Naive thymus-derived CD8-positive, alpha-beta T cell (primary cell): ENCODE measurements around the gene AQR. TPM values are rescaled to one million over a fixed set of nuclear protein-coding genes. Genes with fewer than 3 reads are reported as not detected.
"Not testable (repeated sequence)": the region's sequence is repeated elsewhere in the genome, so short reads cannot be mapped to it uniquely, and the experiment has no call there.

ENCODE experiments used
- ATAC-seq, 2 donors: fragments of 150-1000 bp; cut with Tn5 transposase in 1 of 2; sonication (Bioruptor Pico), chemical (Tn5 transposase) in 1 of 2; 1 replicate in 1 of 2; 2 replicates in 1 of 2; pipeline ENCODE4 v1.10.0; 2021; ENCODE audit warnings: mild to moderate bottlenecking in 2 of 2, moderate library complexity in 2 of 2
- POLR2A ChIA-PET: fragments of 350-600 bp; sonication (Branson Sonifier 250); formaldehyde crosslinking; loops from one replicate; lab custom pipeline; 2021; ENCODE audit warnings: antibody characterized with exemption; lab: Charles Lee
- DNase-seq, 10 donors: peaks; one replicate each; pipeline versions ENCODE4 v3.0.0 to v3.0.0-alpha.2; 2020 to 2022
- H3K27ac Mint-ChIP-seq, 10 donors: one replicate each; pipeline ENCODE4 v1.8.0; 2020 to 2022; ENCODE audit warnings: mild to moderate bottlenecking in 10 of 10, mixed read lengths in 10 of 10, moderate library complexity in 4 of 10, inconsistent platforms in 1 of 10
- H3K27me3 Mint-ChIP-seq, 5 donors: one replicate each; pipeline ENCODE4 v1.8.0; 2021 to 2022; ENCODE audit warnings: mixed read lengths in 5 of 5
- H3K36me3 Mint-ChIP-seq, 3 donors: one replicate each; pipeline ENCODE4 v1.8.0; 2020 to 2022; ENCODE audit warnings: mixed read lengths in 3 of 3, mild to moderate bottlenecking in 2 of 3, inconsistent platforms in 1 of 3
- H3K4me1 Mint-ChIP-seq, 4 donors: one replicate each; pipeline ENCODE4 v1.8.0; 2021 to 2022; ENCODE audit warnings: mixed read lengths in 4 of 4
- H3K4me3 Mint-ChIP-seq, 10 donors: one replicate each; pipeline ENCODE4 v1.8.0; 2020 to 2022; ENCODE audit warnings: mild to moderate bottlenecking in 10 of 10, mixed read lengths in 10 of 10, moderate library complexity in 6 of 10, inconsistent platforms in 1 of 10
- H3K9me3 Mint-ChIP-seq, 9 donors: one replicate each; pipeline ENCODE4 v1.8.0; 2020 to 2022; ENCODE audit warnings: mixed read lengths in 9 of 9, mild to moderate bottlenecking in 3 of 9, inconsistent platforms in 1 of 9, moderate library complexity in 1 of 9
- polyA plus RNA-seq, 3 donors: library from polyadenylated mRNA; unstranded; fragments of 300-500 nt; fragmentation: Illumina TruSeq; gene quantifications; one replicate each; pipeline ENCODE4 v1.2.3, GENCODE V29; 2021
- total RNA-seq, 8 experiments: library from RNA in 2 of 8; stranded (reverse) in 2 of 8; gene quantifications; one replicate each; pipeline ENCODE4 v1.2.3 and lab custom pipeline; 2021 to 2026

AQR gene
- total and polyA plus RNA-seq, 5 experiments from 2014 or later: 10.3 to 50.7 (median 16.0) TPM

GRCh38 chr15:34807241-34807640, 162.3 kb downstream of the AQR start:
- H3K4me1 Mint-ChIP-seq, DNase-seq, H3K36me3 Mint-ChIP-seq, POLR2A ChIA-PET, H3K4me3 Mint-ChIP-seq, H3K27ac Mint-ChIP-seq, ATAC-seq: not testable (repeated sequence)
- peaks cover 10 to 55% (median 20%) of the 10 kb centered on the region in 5 donors for H3K27me3 Mint-ChIP-seq
- H3K9me3 Mint-ChIP-seq: peaks cover 0 to 16% (median 7%) of the 10 kb centered on the region in 9 donors

- H3K4me3 Mint-ChIP-seq: no peak overlapping the region
- peaks cover 0 to 16% (median 7%) of the 10 kb centered on the region in 9 donors for H3K9me3 Mint-ChIP-seq
- ATAC-seq (no peak), DNase-seq (no peak)
- H3K36me3 Mint-ChIP-seq: peaks cover 0 to 10% (median 2%) of the 10 kb centered on the region in 3 donors
- H3K27me3 Mint-ChIP-seq: peaks cover 9 to 48% (median 16%) of the 10 kb centered on the region in 5 donors
- POLR2A ChIA-PET: no interaction called here
- no peaks in the 10 kb centered on the region for H3K4me1 Mint-ChIP-seq
- no peak overlapping the region for H3K27ac Mint-ChIP-seq
Observed at GRCh38 chr15:34804776-34805175, 164.8 kb downstream of the AQR start.

DNA sequence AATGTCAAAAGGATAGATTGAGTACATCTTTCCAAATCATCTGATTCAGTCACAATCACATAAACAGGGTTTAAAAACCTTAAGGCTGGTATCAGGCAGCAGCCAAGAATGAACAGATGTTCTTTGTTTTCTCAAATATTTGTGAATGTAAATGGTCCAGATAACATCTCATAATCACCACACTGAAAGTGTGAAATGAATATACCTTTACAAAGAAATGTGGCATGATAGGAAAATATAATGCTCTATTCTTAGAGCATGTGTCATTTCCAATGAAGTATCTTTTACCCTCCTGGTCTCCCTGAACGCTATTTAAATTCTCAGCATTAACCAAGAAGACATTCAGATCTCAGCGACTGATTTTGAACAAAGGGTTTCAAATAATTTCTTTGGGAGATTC, 165.4 kb downstream of the AQR start:
- H3K4me1 Mint-ChIP-seq: no peaks in the 10 kb centered on the region
- no peak overlapping the region for H3K27ac Mint-ChIP-seq
- H3K27me3 Mint-ChIP-seq: peaks cover 8 to 48% (median 20%) of the 10 kb centered on the region in 5 donors
- no peak overlapping the region for H3K4me3 Mint-ChIP-seq
- H3K9me3 Mint-ChIP-seq: peaks cover 0 to 16% (median 7%) of the 10 kb centered on the region in 9 donors
- no peak for ATAC-seq
- DNase-seq: no peak
- peaks cover 0 to 10% (median 2%) of the 10 kb centered on the region in 3 donors for H3K36me3 Mint-ChIP-seq
- POLR2A ChIA-PET: no interaction called here

- peaks cover 0 to 10% (median 2%) of the 10 kb centered on the region in 3 donors for H3K36me3 Mint-ChIP-seq
- DNase-seq: no peak
- H3K9me3 Mint-ChIP-seq: peaks cover 0 to 16% (median 7%) of the 10 kb centered on the region in 9 donors
- POLR2A ChIA-PET: no interaction called here
- H3K27me3 Mint-ChIP-seq: peaks cover 8 to 44% (median 25%) of the 10 kb centered on the region in 5 donors
- H3K27ac Mint-ChIP-seq: no peak overlapping the region
- ATAC-seq: no peak
- H3K4me1 Mint-ChIP-seq: no peaks in the 10 kb centered on the region
- no peak overlapping the region for H3K4me3 Mint-ChIP-seq
Observed at GRCh38 chr15:34802803-34803750, 166.5 kb downstream of the AQR start.

- POLR2A ChIA-PET: no interaction called here
- no peak overlapping the region for H3K4me3 Mint-ChIP-seq
- H3K27me3 Mint-ChIP-seq: peaks cover 13 to 49% (median 27%) of the 10 kb centered on the region in 5 donors
Observed at GRCh38 chr15:34802371-34802770, 167.2 kb downstream of the AQR start.

More at GRCh38 chr15:34802371-34802770, 167.2 kb downstream of the AQR start:
- H3K9me3 Mint-ChIP-seq: peaks cover 0 to 12% (median 7%) of the 10 kb centered on the region in 9 donors
- H3K36me3 Mint-ChIP-seq: peaks cover 0 to 10% (median 2%) of the 10 kb centered on the region in 3 donors
- DNase-seq (no peak), ATAC-seq (no peak)
- H3K27ac Mint-ChIP-seq: no peak overlapping the region
- H3K4me1 Mint-ChIP-seq: no peaks in the 10 kb centered on the region

Other genes with a start within 250 kb of the AQR start
- gene GJD2, start 214.7 kb downstream of the AQR start, total RNA-seq: not detected
- not detected for gene GJD2, start 214.7 kb downstream of the AQR start, polyA plus RNA-seq
- gene ACTC1, start 174.2 kb downstream of the AQR start, total RNA-seq: not detected
- gene ACTC1, start 174.2 kb downstream of the AQR start, polyA plus RNA-seq: not detected
- gene ZNF770, start 18.5 kb upstream of the AQR start, total RNA-seq: 10 to 100 TPM; 60.2 to 72.6 TPM
- 100 to 1,000 TPM in 2 of 3 donors, 10 to 100 TPM in 1; 93.6 to 112 (median 110) TPM for gene ZNF770, start 18.5 kb upstream of the AQR start, polyA plus RNA-seq
- not detected for gene NANOGP8, start 115.6 kb upstream of the AQR start, total RNA-seq
- 1 to 10 TPM in 1 of 3 donors, not detected in 2; 1.1 TPM for gene NANOGP8, start 115.6 kb upstream of the AQR start, polyA plus RNA-seq